HG03025 (cell line): ENCODE measurements around the gene CCP110.

Source experiments
- ATAC-seq: cut with Tn5 transposase; IDR thresholded peaks from one replicate; pipeline ENCODE4 v1.9.1; 2021; ENCODE audit warnings: mild to moderate bottlenecking, moderate library complexity; ENCODE audit not compliant: unreplicated experiment, low FRiP score

CCP110 gene

DNA sequence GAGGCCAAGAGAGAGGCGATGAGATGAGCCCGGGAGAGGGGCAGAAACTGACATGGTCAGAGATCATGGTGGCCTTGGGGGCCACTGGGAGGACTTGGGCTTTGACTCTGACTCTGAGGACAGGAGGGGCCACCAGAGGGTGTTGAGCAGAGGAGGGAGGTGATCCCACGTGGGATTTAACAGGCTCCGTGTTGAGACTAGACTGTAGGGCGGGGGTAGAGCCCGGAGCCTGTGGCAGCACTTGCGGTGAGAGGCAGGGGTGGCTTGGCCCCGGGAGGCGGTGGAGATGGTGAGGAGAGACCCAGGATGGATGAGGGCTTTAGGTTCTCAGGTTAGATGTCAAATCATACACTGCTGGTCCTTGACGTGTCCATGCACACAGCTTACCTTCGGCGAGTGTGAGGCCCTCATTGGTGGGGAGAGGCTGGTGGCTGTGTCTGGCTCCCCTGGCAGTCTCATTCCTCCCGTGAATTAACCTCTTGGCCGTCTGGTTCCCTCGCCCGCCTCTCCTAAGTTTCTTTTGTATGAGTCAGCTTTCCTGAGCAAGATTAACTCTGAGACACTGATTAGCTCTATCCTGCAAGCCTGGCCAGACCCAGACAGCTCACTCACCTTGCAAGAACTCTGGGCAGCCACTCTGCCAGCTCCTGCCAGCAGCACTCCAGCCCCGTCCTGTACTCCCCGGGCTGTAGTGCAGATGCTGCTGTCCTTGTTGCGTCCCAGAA lies 71.5 kb downstream of the CCP110 start:
- no peak for ATAC-seq

DNA sequence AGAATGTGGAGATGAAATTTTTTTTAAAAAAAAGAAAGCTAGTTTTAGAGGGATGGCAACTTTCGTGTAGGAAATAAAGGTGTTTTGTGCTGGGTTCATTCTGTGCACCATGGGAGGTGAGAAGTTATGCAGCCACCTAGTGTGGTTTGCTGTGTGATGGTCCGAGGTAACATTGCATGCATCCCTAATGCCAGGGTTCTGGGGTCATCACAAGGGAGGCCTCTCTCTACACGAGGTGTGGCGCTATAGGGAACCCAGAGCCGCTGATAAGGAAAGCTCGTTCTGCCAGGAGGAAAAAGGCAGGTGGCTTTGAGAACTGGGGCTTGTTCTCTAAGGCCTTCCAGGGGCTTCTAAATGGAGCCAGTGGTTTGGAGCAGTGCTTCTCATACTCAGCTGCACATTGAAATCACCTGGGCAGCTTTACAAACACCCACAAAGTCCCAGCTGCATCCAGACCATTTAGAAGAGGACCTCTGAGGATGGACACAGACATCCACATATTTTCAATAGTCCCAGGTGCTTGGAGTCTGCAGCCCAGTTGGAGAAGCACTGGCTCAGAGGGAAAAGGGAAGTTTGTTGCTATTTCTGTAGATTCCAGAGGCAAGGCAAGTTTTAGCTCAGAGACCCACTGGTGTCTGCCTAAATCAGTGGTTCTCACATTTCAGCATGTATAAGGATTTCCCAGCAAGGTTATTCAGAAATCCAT lies 75.2 kb downstream of the CCP110 start:
- ATAC-seq, result no peak

DNA sequence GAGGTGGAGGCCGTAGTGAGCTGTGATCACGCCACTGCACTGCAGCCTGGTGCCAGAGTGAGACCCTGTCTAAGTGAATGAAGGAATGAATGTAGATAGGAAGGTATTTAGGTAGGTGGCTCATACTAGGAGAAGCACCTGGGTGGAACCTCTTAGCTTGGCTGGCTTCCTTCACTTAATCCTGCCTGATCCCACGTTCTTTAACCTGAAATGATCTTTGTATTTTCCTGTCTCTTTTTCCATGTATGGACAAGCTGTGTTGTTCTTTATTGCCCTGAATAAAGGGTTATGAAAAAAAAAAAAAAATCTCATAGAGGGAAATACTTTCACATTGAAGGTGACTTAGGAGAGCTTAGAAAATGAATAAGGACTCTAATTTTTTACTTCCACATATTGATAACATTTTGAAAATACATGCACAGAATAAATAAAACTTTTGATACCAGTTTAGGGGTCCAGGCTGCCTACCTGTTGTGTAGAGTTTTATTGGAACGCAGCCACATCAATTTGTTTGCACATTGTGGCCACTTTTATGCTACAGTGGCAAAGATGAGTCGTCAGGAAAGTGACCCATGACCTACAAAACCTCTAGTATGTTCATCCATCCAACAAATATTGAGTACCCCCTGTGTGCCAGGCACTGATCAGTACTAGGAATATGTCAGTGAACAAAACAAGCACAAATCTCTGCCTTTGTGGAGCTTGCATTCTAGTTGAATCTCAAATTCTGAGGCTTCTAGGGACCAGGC lies 76.4 kb downstream of the CCP110 start:
- ATAC-seq, result no peak

- ATAC-seq, result no peak
Measured at GRCh38 chr16:19601083-19601976, 77.6 kb downstream of the CCP110 start.
